ENCODE measurements around the gene SLIT3.

DNA sequence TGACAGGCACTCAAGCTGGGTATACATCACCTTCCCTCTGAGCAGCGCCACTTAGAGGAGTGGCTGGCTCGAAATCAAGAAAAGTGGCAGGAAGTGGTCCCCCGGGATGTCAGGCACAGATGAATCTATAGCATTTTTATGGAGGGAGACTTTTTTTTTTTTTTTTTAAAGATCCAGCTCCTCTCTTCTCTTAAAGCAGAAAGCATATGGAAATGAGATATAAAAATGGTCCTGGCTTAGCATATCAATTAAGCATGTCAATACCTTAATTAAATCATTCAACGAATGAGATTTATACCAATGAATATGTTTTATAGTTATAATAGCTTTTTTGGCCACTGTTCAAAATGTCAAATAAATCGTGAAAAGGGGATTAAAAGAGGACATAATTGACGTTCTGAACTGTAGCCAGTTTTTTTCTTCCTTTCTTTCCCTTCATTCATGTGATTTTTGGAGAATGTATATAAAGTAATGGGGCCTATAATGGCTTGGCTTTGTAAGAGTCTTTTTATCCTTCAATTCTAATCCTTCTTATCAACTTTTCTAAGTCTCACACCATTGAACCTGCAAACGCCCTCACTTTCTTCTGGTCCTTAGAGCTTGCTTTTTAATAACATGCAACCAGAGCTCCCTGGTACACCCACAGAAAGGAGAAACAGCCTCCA is 402.6 kb downstream of the SLIT3 start:
- TF ChIP-seq, protein P1, sequence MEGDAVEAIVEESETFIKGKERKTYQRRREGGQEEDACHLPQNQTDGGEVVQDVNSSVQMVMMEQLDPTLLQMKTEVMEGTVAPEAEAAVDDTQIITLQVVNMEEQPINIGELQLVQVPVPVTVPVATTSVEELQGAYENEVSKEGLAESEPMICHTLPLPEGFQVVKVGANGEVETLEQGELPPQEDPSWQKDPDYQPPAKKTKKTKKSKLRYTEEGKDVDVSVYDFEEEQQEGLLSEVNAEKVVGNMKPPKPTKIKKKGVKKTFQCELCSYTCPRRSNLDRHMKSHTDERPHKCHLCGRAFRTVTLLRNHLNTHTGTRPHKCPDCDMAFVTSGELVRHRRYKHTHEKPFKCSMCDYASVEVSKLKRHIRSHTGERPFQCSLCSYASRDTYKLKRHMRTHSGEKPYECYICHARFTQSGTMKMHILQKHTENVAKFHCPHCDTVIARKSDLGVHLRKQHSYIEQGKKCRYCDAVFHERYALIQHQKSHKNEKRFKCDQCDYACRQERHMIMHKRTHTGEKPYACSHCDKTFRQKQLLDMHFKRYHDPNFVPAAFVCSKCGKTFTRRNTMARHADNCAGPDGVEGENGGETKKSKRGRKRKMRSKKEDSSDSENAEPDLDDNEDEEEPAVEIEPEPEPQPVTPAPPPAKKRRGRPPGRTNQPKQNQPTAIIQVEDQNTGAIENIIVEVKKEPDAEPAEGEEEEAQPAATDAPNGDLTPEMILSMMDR (IDR thresholded peaks at IDR 0.05; ENCODE audit: low read depth, low read length, poor library complexity, severe bottlenecking) = no peak
- no peak for TF ChIP-seq EZH2phosphoT487 (IDR thresholded peaks at IDR 0.05; ENCODE audit: borderline replicate concordance, low read length)

Measured in DOHH2 (cell line).